ENCODE data around the gene TMEM59L.

- no peak for TF ChIP-seq NFE2 (CRISPR knock-in tag; IDR thresholded peaks at IDR 0.05)
- no peak for TF ChIP-seq SPEN (CRISPR knock-in tag; IDR thresholded peaks at IDR 0.05; ENCODE audit: low read depth)
- no peak for TF ChIP-seq CTCF (CRISPR knock-in tag; IDR thresholded peaks at IDR 0.05)
- no peak for TF ChIP-seq ZNF562 (CRISPR knock-in tag; IDR thresholded peaks at IDR 0.05; ENCODE audit: borderline replicate concordance)
- TF ChIP-seq PCBP1 (IDR thresholded peaks at IDR 0.05; ENCODE audit: borderline replicate concordance, low read depth, low read length) = no peak
- no peak for TF ChIP-seq SATB2 (CRISPR knock-in tag; IDR thresholded peaks at IDR 0.05)
- TF ChIP-seq ZNF274 (CRISPR knock-in tag; IDR thresholded peaks at IDR 0.05) = no peak
- no peak for TF ChIP-seq JUN (CRISPR knock-in tag; IDR thresholded peaks at IDR 0.05)
- TF ChIP-seq SIN3A (IDR thresholded peaks at IDR 0.05; ENCODE audit: borderline replicate concordance, low read depth, low read length) = no peak
- TF ChIP-seq, protein P1, sequence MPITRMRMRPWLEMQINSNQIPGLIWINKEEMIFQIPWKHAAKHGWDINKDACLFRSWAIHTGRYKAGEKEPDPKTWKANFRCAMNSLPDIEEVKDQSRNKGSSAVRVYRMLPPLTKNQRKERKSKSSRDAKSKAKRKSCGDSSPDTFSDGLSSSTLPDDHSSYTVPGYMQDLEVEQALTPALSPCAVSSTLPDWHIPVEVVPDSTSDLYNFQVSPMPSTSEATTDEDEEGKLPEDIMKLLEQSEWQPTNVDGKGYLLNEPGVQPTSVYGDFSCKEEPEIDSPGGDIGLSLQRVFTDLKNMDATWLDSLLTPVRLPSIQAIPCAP (CRISPR knock-in tag; IDR thresholded peaks at IDR 0.05; ENCODE audit: low read depth) = no peak
- TF ChIP-seq ZNF18 (CRISPR knock-in tag; IDR thresholded peaks at IDR 0.05; ENCODE audit: insufficient replicate concordance) = no peak
Measured at GRCh38 chr19:18662972-18663732, 50.5 kb downstream of the TMEM59L start.
